Transverse colon (tissue), 4 donors: ENCODE results near the gene C2orf81.

ENCODE experiments used
- EP300 ChIP-seq: sonication (generic); formaldehyde crosslinking; IDR thresholded peaks from one replicate; pipeline ENCODE4 v1.6.1; 2017; ENCODE audit warnings: antibody characterized with exemption, low read depth
- POLR2A ChIP-seq: fragments of 450-650 bp; IDR thresholded peaks from one replicate; pipeline ENCODE4 v1.6.1; 2016; ENCODE audit warnings: antibody characterized with exemption, mild to moderate bottlenecking, moderate library complexity
- POLR2AphosphoS5 ChIP-seq, 3 donors: sonication (generic); formaldehyde crosslinking; IDR thresholded peaks; one replicate each; pipeline ENCODE4 v1.6.1; 2016; ENCODE audit warnings: antibody characterized with exemption in 3 of 3
- TF ChIP-seq, protein P1 (sequence below), 5 experiments: fragments of 200-600 bp in 3 of 5; fragments of 450-650 bp in 2 of 5; sonication (generic) in 3 of 5; IDR thresholded peaks; 1 replicate in 2 of 5; 2 replicates in 3 of 5; pipeline ENCODE4 v1.5.1; 2016 to 2017; ENCODE audit warnings: antibody characterized with exemption in 5 of 5, inconsistent platforms in 3 of 5, mild to moderate bottlenecking in 2 of 5, moderate library complexity in 1 of 5

DNA sequence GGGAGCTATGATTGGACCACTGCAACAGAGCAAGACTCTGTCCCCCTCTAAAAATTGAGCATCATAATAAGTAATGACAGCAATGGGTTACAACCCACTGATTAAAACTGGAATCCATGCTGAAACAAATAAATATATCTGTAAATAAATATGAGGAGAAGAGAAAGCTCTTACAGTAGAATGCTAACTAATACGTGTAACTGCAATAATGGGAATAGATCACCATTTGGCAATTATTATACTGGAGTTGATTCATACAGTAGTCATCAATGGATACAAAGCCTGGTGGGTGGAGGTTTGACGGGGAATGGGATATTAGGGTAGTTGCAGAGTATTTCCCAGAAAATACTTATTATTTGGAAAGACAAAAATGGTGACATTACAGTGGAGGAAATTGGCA lies 27.4 kb upstream of the C2orf81 start:
- no peak for TF ChIP-seq EP300
- TF ChIP-seq, protein P1, sequence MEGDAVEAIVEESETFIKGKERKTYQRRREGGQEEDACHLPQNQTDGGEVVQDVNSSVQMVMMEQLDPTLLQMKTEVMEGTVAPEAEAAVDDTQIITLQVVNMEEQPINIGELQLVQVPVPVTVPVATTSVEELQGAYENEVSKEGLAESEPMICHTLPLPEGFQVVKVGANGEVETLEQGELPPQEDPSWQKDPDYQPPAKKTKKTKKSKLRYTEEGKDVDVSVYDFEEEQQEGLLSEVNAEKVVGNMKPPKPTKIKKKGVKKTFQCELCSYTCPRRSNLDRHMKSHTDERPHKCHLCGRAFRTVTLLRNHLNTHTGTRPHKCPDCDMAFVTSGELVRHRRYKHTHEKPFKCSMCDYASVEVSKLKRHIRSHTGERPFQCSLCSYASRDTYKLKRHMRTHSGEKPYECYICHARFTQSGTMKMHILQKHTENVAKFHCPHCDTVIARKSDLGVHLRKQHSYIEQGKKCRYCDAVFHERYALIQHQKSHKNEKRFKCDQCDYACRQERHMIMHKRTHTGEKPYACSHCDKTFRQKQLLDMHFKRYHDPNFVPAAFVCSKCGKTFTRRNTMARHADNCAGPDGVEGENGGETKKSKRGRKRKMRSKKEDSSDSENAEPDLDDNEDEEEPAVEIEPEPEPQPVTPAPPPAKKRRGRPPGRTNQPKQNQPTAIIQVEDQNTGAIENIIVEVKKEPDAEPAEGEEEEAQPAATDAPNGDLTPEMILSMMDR (IDR thresholded peaks at IDR 0.05): no peak
- no peak for TF ChIP-seq POLR2A
- no peak for TF ChIP-seq POLR2AphosphoS5 (IDR thresholded peaks at IDR 0.05)
